CD4-positive, alpha-beta T cell treated with Interleukin-15 for 4 hours (primary cell): Measurements from ENCODE around the gene SPATS2.
"Not testable (repeated sequence)": the region's sequence is repeated elsewhere in the genome, so short reads cannot be mapped to it uniquely, and the experiment has no call there.

ENCODE experiments used
- DNase-seq: peaks from one replicate; pipeline ENCODE4 v3.0.0-alpha.2; 2020; ENCODE audit warnings: low spot score

SPATS2 gene

DNA sequence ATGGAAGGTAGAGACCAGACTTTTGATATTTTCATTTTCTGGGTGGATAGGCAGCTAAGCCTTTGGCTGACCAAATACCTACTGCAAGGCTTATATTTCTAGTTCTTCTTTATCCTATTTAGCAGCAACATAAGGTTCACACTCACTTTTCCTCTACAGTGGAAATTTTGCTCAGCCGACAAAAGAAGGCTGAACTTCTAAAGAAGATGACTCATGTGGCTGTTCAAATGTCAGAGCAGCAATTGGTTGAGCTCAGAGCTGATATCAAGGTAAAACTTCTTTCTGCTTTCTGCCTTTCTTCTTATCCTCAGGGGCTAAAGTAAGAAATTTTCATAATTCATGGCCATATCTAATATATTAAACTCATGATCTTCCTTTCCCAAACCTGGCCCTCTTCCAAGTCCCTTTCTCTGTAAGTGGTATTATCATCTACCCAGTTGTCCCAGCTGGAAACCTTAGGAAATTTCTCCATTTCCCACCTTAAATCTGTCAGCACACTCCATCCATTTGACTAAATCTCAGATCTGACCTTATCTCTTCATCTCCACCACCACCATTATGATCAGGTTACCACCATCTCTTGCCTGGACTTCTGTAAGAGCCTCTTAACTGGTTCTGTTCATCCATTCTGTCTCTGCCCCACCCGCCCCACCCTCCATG is 151.8 kb downstream of the SPATS2 start:
- DNase-seq: no peak

GRCh38 chr12:49519574-49519936 is 152.3 kb downstream of the SPATS2 start:
- DNase-seq: no peak

DNA sequence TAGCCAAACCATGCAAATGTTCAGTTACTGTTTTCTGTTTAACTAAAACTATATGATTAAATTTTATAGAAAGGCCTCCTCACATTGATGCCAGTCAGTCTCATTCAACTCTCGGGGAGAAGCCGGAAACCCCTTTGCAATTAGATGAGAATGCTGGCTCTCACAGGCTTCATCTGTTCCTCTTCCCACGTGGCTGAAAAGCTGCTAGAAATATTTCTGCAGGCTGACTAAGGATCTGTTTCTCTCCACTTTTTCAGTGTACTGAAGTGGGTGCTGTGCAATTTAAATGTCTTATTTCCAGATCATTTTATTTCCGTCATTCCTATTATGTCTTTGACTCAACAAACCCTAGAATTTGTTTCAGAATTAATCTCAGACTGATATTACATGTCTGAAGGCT is 154.1 kb downstream of the SPATS2 start:
- DNase-seq: no peak

DNA sequence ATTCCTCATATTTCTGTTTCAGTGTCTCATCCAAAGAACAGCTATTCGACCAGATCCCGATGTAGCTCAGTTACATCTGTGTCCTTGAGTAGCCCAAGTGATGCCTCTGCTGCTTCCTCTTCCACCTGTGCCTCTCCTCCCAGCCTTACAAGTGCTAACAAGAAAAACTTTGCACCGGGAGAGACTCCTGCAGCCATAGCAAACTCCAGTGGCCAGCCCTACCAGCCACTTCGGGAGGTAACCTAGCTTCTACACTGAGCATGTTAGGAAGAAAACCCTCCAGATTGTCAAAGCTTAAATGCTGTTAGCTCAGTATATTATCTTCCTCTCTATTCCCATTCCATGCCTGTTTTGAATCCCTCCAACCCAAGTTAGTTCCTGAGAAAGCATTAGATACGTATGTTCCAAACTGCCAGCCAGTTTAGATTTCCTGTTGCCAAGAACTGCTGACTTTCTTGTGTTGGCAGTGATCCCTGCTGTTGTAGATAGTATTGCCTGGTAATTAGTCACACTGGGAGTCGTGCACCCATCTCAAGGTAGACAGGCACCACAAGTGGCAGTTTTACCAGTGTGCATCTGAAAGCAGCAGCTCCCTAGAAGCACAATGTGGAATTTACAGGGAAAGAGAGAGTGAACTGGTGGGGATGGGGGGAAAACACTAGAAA is 157.5 kb downstream of the SPATS2 start:
- DNase-seq: no peak

GRCh38 chr12:49525942-49526341 is 158.7 kb downstream of the SPATS2 start:
- DNase-seq: no peak

DNA sequence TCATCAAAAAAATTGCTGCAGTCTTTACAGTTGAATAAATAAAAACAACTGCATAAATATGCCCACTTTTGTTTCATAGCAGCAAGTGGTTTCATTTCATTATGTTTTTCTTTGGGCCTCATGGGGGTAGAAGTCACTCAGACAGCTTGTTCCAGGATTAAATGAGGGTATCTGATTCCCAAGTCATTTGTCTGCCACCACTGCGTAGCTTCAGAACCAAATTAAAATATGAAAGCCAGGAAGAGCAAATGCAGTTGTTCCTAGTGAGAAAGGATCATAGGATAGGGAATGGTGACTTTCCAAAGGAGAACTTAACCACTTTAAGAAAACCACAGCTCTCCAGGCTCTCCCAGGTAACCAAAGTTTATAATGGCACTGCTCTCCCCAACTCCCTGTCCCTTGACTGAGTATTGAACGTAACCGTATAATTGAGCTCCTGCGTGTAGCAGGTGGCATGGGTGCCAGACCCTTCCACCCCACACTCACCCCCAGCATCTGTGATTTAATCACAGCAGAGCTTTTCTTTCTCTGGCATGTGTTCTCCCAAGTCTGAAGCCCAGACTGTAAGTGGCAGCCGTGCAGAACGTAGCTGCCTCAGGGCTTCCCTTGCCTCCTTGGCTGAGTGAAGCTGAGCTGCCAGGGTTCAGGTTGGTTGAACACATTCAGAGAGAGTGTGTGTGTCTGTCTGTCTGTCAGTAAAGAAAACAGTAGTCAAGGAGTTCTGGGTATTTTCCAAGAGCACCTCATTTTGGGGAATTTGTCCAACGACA is 160.3 kb downstream of the SPATS2 start:
- no peak for DNase-seq

GRCh38 chr12:49529414-49529813 is 162.2 kb downstream of the SPATS2 start:
- DNase-seq: no peak

GRCh38 chr12:49531745-49532144 is 164.5 kb downstream of the SPATS2 start:
- DNase-seq: no peak

DNA sequence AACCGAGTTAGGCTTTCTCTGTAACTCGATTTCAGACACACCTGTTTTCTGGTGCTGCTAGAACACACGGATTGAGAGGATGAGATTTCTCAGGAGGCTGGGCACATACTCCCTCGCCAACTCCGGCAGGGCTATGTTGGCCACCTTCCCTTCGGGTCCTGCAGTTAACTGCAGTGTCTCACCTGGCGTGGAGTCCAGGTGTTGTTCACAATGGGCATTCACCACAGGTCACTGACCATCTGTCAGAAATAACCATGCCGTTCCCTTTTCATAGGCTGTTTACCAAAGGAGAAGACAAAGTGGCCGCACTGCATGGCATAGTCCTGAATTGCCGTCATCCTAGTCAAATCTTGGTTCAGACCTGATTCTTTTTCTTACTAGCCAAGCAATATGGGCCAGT is 166.1 kb downstream of the SPATS2 start:
- DNase-seq: no peak

DNA sequence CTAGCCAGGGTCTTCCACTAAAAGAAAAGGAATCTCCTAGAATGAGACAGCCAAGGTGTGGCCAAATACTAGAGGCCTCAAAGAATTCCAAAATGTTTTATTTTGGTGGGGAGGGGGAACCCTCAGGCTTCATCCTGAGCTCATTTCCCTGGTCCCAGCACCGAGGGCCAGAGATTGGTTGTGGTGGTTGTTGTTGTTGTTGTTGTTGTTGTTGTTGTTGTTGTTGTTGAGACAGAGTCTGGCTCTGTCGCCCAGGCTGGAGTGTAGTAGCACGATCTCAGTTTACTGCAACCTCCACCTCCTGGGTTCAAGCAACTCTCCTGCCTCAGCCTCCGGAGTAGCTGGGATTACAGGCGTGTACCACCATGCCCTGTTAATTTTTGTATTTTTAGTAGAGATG is 166.9 kb downstream of the SPATS2 start:
- DNase-seq: not testable (repeated sequence)

DNA sequence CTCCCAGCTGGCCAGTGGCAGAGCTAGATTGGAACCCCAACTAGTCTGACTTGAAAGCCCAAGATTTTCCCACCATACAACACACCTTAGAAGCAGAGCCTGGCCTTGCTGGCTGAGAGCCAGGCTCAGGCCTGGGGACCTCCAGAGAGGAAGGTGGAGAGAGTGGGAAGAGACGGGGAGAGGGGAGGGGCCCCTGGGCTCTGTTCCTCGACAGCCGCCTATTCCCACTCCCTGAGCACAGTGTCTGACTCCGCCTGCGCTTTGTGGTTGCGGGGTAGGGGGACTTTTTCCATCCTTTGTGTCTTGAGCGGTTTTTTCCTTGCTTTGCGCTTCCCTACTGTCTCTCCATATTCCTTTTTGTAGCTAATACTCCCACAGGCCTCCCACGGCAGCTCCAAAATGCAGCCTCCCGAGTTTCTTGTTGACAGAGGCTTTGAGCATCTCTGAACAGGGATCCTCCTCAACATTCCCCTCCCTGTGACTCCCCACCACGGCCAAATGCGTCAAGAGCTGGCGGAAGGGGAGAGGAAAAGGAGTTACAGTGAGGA is 167.5 kb downstream of the SPATS2 start:
- no peak for DNase-seq

GRCh38 chr12:49535921-49536525 is 168.8 kb downstream of the SPATS2 start:
- DNase-seq: no peak

GRCh38 chr12:49536526-49537071 is 169.3 kb downstream of the SPATS2 start:
- DNase-seq: no peak

DNA sequence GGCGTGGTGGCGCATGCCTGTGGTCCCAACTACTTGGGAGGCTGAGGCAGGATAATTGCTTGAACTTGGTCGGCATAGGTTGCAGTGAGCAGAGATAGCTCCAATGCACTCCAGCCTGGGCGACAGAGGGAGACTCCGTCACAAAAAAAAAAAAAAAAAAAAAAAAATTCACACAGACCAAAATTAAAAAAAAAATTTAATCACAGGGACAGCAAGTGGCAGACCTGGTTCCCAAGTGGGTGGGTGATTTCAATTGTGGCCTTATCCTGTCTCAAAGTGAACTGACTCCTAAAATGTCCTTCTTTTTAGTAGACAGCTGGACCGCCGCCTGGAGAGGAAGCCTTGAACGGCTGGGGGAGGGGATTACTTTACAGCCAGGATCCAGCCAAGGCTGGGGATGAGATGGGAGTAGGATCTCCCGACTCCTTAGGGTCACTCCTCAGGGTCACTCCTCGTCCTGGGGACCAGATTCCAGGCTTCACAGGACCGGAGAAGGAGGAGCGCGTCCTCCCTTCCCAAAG is 170.0 kb downstream of the SPATS2 start:
- DNase-seq: no peak

- DNase-seq: no peak
These were observed 170.7 kb downstream of the SPATS2 start for GRCh38 chr12:49537752-49538509.

DNA sequence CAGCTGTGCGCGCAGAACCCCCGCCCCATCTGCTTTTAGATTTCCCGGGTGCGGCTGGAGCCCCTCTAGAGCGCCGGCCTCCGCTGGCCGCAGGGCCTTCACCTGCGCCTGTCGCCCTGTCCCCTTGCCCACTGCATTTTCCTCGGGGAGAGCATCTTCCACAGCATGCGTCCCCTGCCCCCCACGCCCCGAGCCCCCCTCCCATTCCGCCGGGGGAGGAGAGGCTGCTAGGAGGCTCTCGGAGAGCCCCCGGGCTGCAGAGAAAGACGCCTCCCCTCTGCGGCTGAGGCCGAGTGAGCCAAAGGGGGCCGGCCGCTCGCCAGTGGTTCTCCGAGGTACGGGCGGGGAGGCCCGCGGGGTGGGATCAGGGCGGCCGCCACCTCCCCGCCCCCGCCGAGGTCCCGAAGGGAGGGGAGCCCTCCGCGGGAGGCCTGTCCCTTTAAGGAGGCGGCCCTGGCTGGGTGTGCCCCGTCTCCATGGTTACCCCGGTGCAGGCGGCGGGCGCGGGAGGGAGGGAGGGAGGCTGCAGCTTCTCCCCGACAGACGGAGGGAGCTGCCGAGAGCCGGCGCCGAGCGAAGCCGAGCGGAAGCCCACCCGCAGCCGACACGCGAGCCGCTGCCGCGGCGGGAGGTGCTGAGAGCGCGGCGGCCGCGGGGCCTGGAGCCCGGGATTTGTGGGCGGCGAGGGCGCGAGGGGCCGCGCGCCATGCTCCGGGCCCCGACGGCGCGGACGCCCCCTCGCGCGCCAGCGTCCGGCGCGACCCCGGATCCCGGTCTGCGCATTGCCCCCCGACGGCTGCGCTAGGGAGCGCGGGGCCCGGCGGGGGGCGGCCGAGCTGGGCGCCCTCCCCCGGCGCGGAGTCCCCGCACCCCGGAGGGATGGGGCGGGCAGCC is 171.5 kb downstream of the SPATS2 start, which contains the start of gene KCNH3:
Gene KCNH3, plus strand, starts transcription at position 521 of the 894 bp plus-strand sequence. CDS start 387 bp downstream, outside the sequence.
- peak; percentile 92 for DNase-seq

- DNase-seq: no peak
These were observed 172.4 kb downstream of the SPATS2 start for GRCh38 chr12:49539406-49540228.

- DNase-seq: no peak
These were observed 173.2 kb downstream of the SPATS2 start for GRCh38 chr12:49540229-49541139.
